MM.1S (cell line): ENCODE measurements around the gene MZB1.
"Not testable (repeated sequence)": the region's sequence is repeated elsewhere in the genome, so short reads cannot be mapped to it uniquely, and the experiment has no call there.

ENCODE experiments used
- CTCF ChIP-seq: fragments of 300-600 bp; sonication (generic); IDR thresholded peaks from 2 replicates; pipeline ENCODE4 v1.5.1; 2016; ENCODE audit warnings: antibody characterized with exemption, low read length, mixed read lengths
- EZH2 ChIP-seq: fragments of 300-600 bp; sonication (generic); optimal IDR thresholded peaks from 2 replicates; pipeline ENCODE3; 2017; ENCODE audit warnings: low read depth, mild to moderate bottlenecking, antibody characterized with exemption, low read length, mixed read lengths

- not testable (repeated sequence) for TF ChIP-seq CTCF, EZH2
These were observed 2.8 kb downstream of the MZB1 start for GRCh38 chr5:139386956-139387355.
